Adrenal gland (tissue), 12 donors: ENCODE results near the gene MAP4. TPM values are rescaled to one million over a fixed set of nuclear protein-coding genes. Genes with fewer than 3 reads are reported as not detected.

ENCODE experiments used
- DNase-seq, 7 donors: peaks; one replicate each; pipeline ENCODE4 v3.0.0-alpha.2; 2019 to 2020
- H3K27ac ChIP-seq, 5 donors: fragments of 200-600 bp; sonication (generic) in 4 of 5; 1 replicate in 3 of 5; 2 replicates in 2 of 5; pipeline versions ENCODE4 v1.5.1 to v1.8.0; 2016 to 2020; ENCODE audit warnings: mild to moderate bottlenecking in 1 of 5
- H3K27me3 ChIP-seq: fragments of 200-600 bp; 2 replicates; pipeline ENCODE4 v1.8.0; 2021
- H3K36me3 ChIP-seq, 2 donors: fragments of 200-600 bp; replicated peaks in 1 of 2; 1 replicate in 1 of 2; 2 replicates in 1 of 2; pipeline versions ENCODE4 v1.5.1 to v1.8.0; 2018 to 2022
- H3K4me1 ChIP-seq, 2 donors: fragments of 200-600 bp; replicated peaks in 1 of 2; 1 replicate in 1 of 2; 2 replicates in 1 of 2; pipeline versions ENCODE4 v1.5.1 to v1.8.0; 2018 to 2021
- H3K4me3 ChIP-seq, 4 donors: fragments of 200-600 bp; sonication (generic) in 3 of 4; one replicate each; pipeline ENCODE4 v1.5.1; 2016 to 2018
- H3K9me3 ChIP-seq, 3 donors: fragments of 200-600 bp; sonication (generic) in 1 of 3; replicated peaks in 1 of 3; 1 replicate in 2 of 3; 2 replicates in 1 of 3; pipeline versions ENCODE4 v1.5.1 to v1.8.0; 2016 to 2021
- CTCF ChIP-seq, 6 experiments: fragments of 450-650 bp in 4 of 6; fragments of 200-600 bp in 2 of 6; sonication (generic) in 1 of 6; IDR thresholded peaks; 1 replicate in 5 of 6; 2 replicates in 1 of 6; pipeline versions ENCODE4 v1.5.1 to v1.8.0; 2016 to 2021; ENCODE audit warnings: antibody characterized with exemption in 6 of 6, mild to moderate bottlenecking in 2 of 6, moderate library complexity in 1 of 6
- POLR2A ChIP-seq, 2 donors: fragments of 450-650 bp; IDR thresholded peaks; one replicate each; pipeline ENCODE4 v1.6.1; 2017; ENCODE audit warnings: antibody characterized with exemption in 2 of 2, mild to moderate bottlenecking in 2 of 2, moderate library complexity in 1 of 2
- WGBS, 4 donors: extraction: QIAGEN DNeasy Blood & Tissue Kit in 2 of 4; methylation state at CpG; one replicate each; pipeline versions ENCODE4 v1.1.5 to v1.1.7; 2013 to 2017; 5-methylcytosine and 5-hydroxymethylcytosine counted together
- intact Hi-C, 2 donors: fragments of 100-400 bp; cut with DNase I; formaldehyde crosslinking; loops; one replicate each; pipeline versions ENCODE4 v1.14.1 to v1.15.0; 2022 to 2023
- polyA plus RNA-seq, 3 donors: library from polyadenylated mRNA; stranded (reverse); fragments of 200-250 nt in 2 of 3; fragments of 350-450 nt in 1 of 3; fragmentation: Illumina TruSeq in 1 of 3; extraction: RNeasy Lipid Tissue Mini Kit (QIAGEN cat#74804) in 1 of 3; gene quantifications; one replicate each; pipeline ENCODE4 v1.2.3, GENCODE V29; 2013 to 2014
- total RNA-seq, 9 donors: library from RNA; depleted of rRNA in 4 of 9; stranded (reverse); fragments of >200 nt in 4 of 9; fragments of 120-200 nt in 1 of 9; fragmentation: NEBNext Ultra II Directional in 1 of 9; extraction: Animal tissue kit (Norgen Biotek cat#: 25700) in 1 of 9; gene quantifications; one replicate each; pipeline versions ENCODE4 v1.1.0 to v1.2.4, GENCODE V29; 2013 to 2023
- donor health status: healthy with polysubstance abuse.
- donor health status: Bipolar disorder and iron deficiency.
- donor health status: DM: yes; HTN: yes; CAD: no.
- donor health status: DM: no; HTN: no; CAD: no.
- donor health status: DM: no; HTN: no; CAD: no.
- donor health status: DM: yes; HTN: yes; CAD: no.

MAP4 gene
- total and polyA plus RNA-seq, 12 donors: 34.3 to 152 (median 75.7) TPM

- H3K36me3 ChIP-seq: peaks cover 0 to 84% of the 10 kb centered on the region in 2 donors
- TF ChIP-seq CTCF (IDR thresholded peaks at IDR 0.05): no peak
- TF ChIP-seq POLR2A (IDR thresholded peaks at IDR 0.05): no peak
- WGBS, 4 donors: 94 to 98% (median 94%) methylated on average over 12 of the region's 12 CpGs
- H3K27ac ChIP-seq: no peak overlapping the region
- H3K4me1 ChIP-seq: peaks cover 9 to 13% of the 10 kb centered on the region in 2 donors
- no peaks in the 10 kb centered on the region for H3K27me3 ChIP-seq
- intact Hi-C loops: no loop called here
- no peak for DNase-seq
- no peaks in the 10 kb centered on the region for H3K9me3 ChIP-seq
- no peak overlapping the region for H3K4me3 ChIP-seq
Measured at GRCh38 chr3:47851888-47852603, 164.2 kb downstream of the MAP4 start.

- TF ChIP-seq POLR2A (IDR thresholded peaks at IDR 0.05) (no peak), CTCF (IDR thresholded peaks at IDR 0.05) (no peak)
- Histone ChIP-seq H3K27ac (no peak overlapping the region), H3K4me3 (no peak overlapping the region), H3K36me3 (peaks cover 0 to 85% of the 10 kb centered on the region in 2 donors), H3K4me1 (peaks cover 0 to under 1% of the 10 kb centered on the region in 2 donors), H3K9me3 (no peaks in the 10 kb centered on the region), H3K27me3 (no peaks in the 10 kb centered on the region)
- no peak for DNase-seq
- 75 to 83% (median 81%) methylated on average over 11 to 14 of the region's 14 CpGs for WGBS, 4 donors
- intact Hi-C loops: no loop called here
Measured at GRCh38 chr3:47850564-47851410, 165.4 kb downstream of the MAP4 start.

- TF ChIP-seq CTCF (IDR thresholded peaks at IDR 0.05) (peak in 5 of 6 experiments; percentile 22 to 42 (median 25)), POLR2A (IDR thresholded peaks at IDR 0.05) (no peak)
- DNase-seq: no peak
- H3K27ac ChIP-seq: no peak overlapping the region
- H3K4me1 ChIP-seq: no peaks in the 10 kb centered on the region
- H3K36me3 ChIP-seq: peaks cover 0 to 85% of the 10 kb centered on the region in 2 donors
- WGBS, 4 donors: 66 to 90% (median 87%) methylated on average over 5 to 35 of the region's 35 CpGs
- intact Hi-C loops: loop anchor here in 1 of 2 donors (5.0 to 10.0 kb wide), 2 partner anchors 145 to 307 kb away; no protein-coding TSS in a partner anchor
- no peaks in the 10 kb centered on the region for H3K9me3 ChIP-seq
- H3K4me3 ChIP-seq: no peak overlapping the region
- no peaks in the 10 kb centered on the region for H3K27me3 ChIP-seq
Measured at GRCh38 chr3:47849699-47850563, 166.3 kb downstream of the MAP4 start.
